Stimulated activated naive CD8-positive, alpha-beta T cell treated with anti-CD3 and anti-CD28 coated beads, Interleukin-15, Interleukin-2, amounts not matched to agents 100 ng/mL and 50 ng/mL, for 24 hours (primary cell): ENCODE data around the gene SPOCK1.

ENCODE experiments used
- H3K27ac Mint-ChIP-seq: one replicate; pipeline ENCODE4 v1.8.0; 2021; ENCODE audit warnings: mild to moderate bottlenecking, mixed read lengths
- H3K27me3 Mint-ChIP-seq: one replicate; pipeline ENCODE4 v1.8.0; 2021; ENCODE audit warnings: mixed read lengths
- H3K36me3 Mint-ChIP-seq: one replicate; pipeline ENCODE4 v1.8.0; 2021; ENCODE audit warnings: low read depth, mixed read lengths
- H3K4me1 Mint-ChIP-seq: one replicate; pipeline ENCODE4 v1.8.0; 2021; ENCODE audit warnings: low read depth, mixed read lengths
- H3K4me3 Mint-ChIP-seq: one replicate; pipeline ENCODE4 v1.8.0; 2021; ENCODE audit warnings: mild to moderate bottlenecking, mixed read lengths
- H3K9me3 Mint-ChIP-seq: one replicate; pipeline ENCODE4 v1.8.0; 2021; ENCODE audit warnings: mixed read lengths

SPOCK1 gene

GRCh38 chr5:137439645-137440044 lies 59.5 kb downstream of the SPOCK1 start:
- Mint-ChIP-seq H3K4me1 (no peaks in the 10 kb centered on the region), H3K27me3 (peaks cover 16% of the 10 kb centered on the region), H3K36me3 (no peaks in the 10 kb centered on the region), H3K27ac (no peak overlapping the region), H3K4me3 (no peak overlapping the region), H3K9me3 (no peaks in the 10 kb centered on the region)

- no peaks in the 10 kb centered on the region for H3K9me3 Mint-ChIP-seq
- no peaks in the 10 kb centered on the region for H3K4me1 Mint-ChIP-seq
- H3K4me3 Mint-ChIP-seq = no peak overlapping the region
- no peaks in the 10 kb centered on the region for H3K36me3 Mint-ChIP-seq
- H3K27ac Mint-ChIP-seq = no peak overlapping the region
- peaks cover 16% of the 10 kb centered on the region for H3K27me3 Mint-ChIP-seq
Measured at GRCh38 chr5:137438932-137439331, 60.2 kb downstream of the SPOCK1 start.

- peaks cover 10% of the 10 kb centered on the region for H3K27me3 Mint-ChIP-seq
- no peak overlapping the region for H3K27ac Mint-ChIP-seq
- no peak overlapping the region for H3K4me3 Mint-ChIP-seq
- H3K9me3 Mint-ChIP-seq = no peaks in the 10 kb centered on the region
- no peaks in the 10 kb centered on the region for H3K4me1 Mint-ChIP-seq
- H3K36me3 Mint-ChIP-seq = no peaks in the 10 kb centered on the region
Measured at GRCh38 chr5:137437774-137438173, 61.4 kb downstream of the SPOCK1 start.

- Mint-ChIP-seq H3K27me3 (peaks cover 8% of the 10 kb centered on the region), H3K4me1 (no peaks in the 10 kb centered on the region), H3K9me3 (peaks cover 3% of the 10 kb centered on the region), H3K27ac (no peak overlapping the region), H3K36me3 (no peaks in the 10 kb centered on the region), H3K4me3 (no peak overlapping the region)
Measured at GRCh38 chr5:137433539-137433938, 65.6 kb downstream of the SPOCK1 start.

GRCh38 chr5:137432376-137432775 lies 66.8 kb downstream of the SPOCK1 start:
- H3K36me3 Mint-ChIP-seq = no peaks in the 10 kb centered on the region
- no peaks in the 10 kb centered on the region for H3K4me1 Mint-ChIP-seq
- H3K9me3 Mint-ChIP-seq = peaks cover 3% of the 10 kb centered on the region
- no peak overlapping the region for H3K27ac Mint-ChIP-seq
- H3K27me3 Mint-ChIP-seq = peaks cover 8% of the 10 kb centered on the region
- H3K4me3 Mint-ChIP-seq = no peak overlapping the region

GRCh38 chr5:137431051-137431450 lies 68.1 kb downstream of the SPOCK1 start:
- H3K9me3 Mint-ChIP-seq = peaks cover 3% of the 10 kb centered on the region
- H3K4me1 Mint-ChIP-seq = no peaks in the 10 kb centered on the region
- H3K27ac Mint-ChIP-seq = no peak overlapping the region
- peaks cover 5% of the 10 kb centered on the region for H3K27me3 Mint-ChIP-seq
- no peaks in the 10 kb centered on the region for H3K36me3 Mint-ChIP-seq
- no peak overlapping the region for H3K4me3 Mint-ChIP-seq

- Mint-ChIP-seq H3K36me3 (no peaks in the 10 kb centered on the region), H3K9me3 (peaks cover 5% of the 10 kb centered on the region), H3K27me3 (peaks cover 5% of the 10 kb centered on the region), H3K27ac (no peak overlapping the region), H3K4me3 (no peak overlapping the region), H3K4me1 (no peaks in the 10 kb centered on the region)
Measured at GRCh38 chr5:137415231-137415681, 83.9 kb downstream of the SPOCK1 start.

- Mint-ChIP-seq H3K27ac (no peak overlapping the region), H3K4me1 (no peaks in the 10 kb centered on the region), H3K9me3 (peaks cover 5% of the 10 kb centered on the region), H3K27me3 (peaks cover 5% of the 10 kb centered on the region), H3K36me3 (no peaks in the 10 kb centered on the region), H3K4me3 (no peak overlapping the region)
Measured at GRCh38 chr5:137414112-137414755, 84.9 kb downstream of the SPOCK1 start.

GRCh38 chr5:137412136-137412535 lies 87.0 kb downstream of the SPOCK1 start:
- peaks cover 13% of the 10 kb centered on the region for H3K27me3 Mint-ChIP-seq
- H3K4me1 Mint-ChIP-seq = no peaks in the 10 kb centered on the region
- H3K9me3 Mint-ChIP-seq = peaks cover 5% of the 10 kb centered on the region
- H3K4me3 Mint-ChIP-seq = no peak overlapping the region
- no peak overlapping the region for H3K27ac Mint-ChIP-seq
- no peaks in the 10 kb centered on the region for H3K36me3 Mint-ChIP-seq

GRCh38 chr5:137410234-137411010 lies 88.7 kb downstream of the SPOCK1 start:
- no peaks in the 10 kb centered on the region for H3K36me3 Mint-ChIP-seq
- H3K4me1 Mint-ChIP-seq = no peaks in the 10 kb centered on the region
- H3K9me3 Mint-ChIP-seq = no peaks in the 10 kb centered on the region
- no peak overlapping the region for H3K27ac Mint-ChIP-seq
- peaks cover 13% of the 10 kb centered on the region for H3K27me3 Mint-ChIP-seq
- no peak overlapping the region for H3K4me3 Mint-ChIP-seq

- Mint-ChIP-seq H3K9me3 (no peaks in the 10 kb centered on the region), H3K36me3 (no peaks in the 10 kb centered on the region)
Measured at GRCh38 chr5:137409736-137410135, 89.4 kb downstream of the SPOCK1 start.

GRCh38 chr5:137407090-137407489 lies 92.0 kb downstream of the SPOCK1 start:
- Mint-ChIP-seq H3K36me3 (no peaks in the 10 kb centered on the region), H3K4me1 (no peaks in the 10 kb centered on the region), H3K4me3 (no peak overlapping the region), H3K9me3 (no peaks in the 10 kb centered on the region), H3K27me3 (peaks cover 17% of the 10 kb centered on the region), H3K27ac (no peak overlapping the region)

More at GRCh38 chr5:137409736-137410135, 89.4 kb downstream of the SPOCK1 start:
- H3K27me3 Mint-ChIP-seq = peaks cover 13% of the 10 kb centered on the region
- H3K4me1 Mint-ChIP-seq = no peaks in the 10 kb centered on the region
- H3K27ac Mint-ChIP-seq = no peak overlapping the region
- H3K4me3 Mint-ChIP-seq = no peak overlapping the region

- Mint-ChIP-seq H3K27ac (no peak overlapping the region), H3K4me1 (no peaks in the 10 kb centered on the region), H3K4me3 (no peak overlapping the region), H3K9me3 (no peaks in the 10 kb centered on the region), H3K27me3 (peaks cover 17% of the 10 kb centered on the region), H3K36me3 (no peaks in the 10 kb centered on the region)
Measured at GRCh38 chr5:137405393-137405792, 93.7 kb downstream of the SPOCK1 start.

- peaks cover 14% of the 10 kb centered on the region for H3K27me3 Mint-ChIP-seq
Measured at GRCh38 chr5:137403869-137404268, 95.3 kb downstream of the SPOCK1 start.

GRCh38 chr5:137402436-137403187 lies 96.5 kb downstream of the SPOCK1 start:
- H3K27me3 Mint-ChIP-seq = peaks cover 9% of the 10 kb centered on the region
- no peak overlapping the region for H3K27ac Mint-ChIP-seq
- H3K4me3 Mint-ChIP-seq = no peak overlapping the region
- no peaks in the 10 kb centered on the region for H3K4me1 Mint-ChIP-seq
- H3K36me3 Mint-ChIP-seq = no peaks in the 10 kb centered on the region
- H3K9me3 Mint-ChIP-seq = no peaks in the 10 kb centered on the region

More at GRCh38 chr5:137403869-137404268, 95.3 kb downstream of the SPOCK1 start:
- H3K4me3 Mint-ChIP-seq = no peak overlapping the region
- no peaks in the 10 kb centered on the region for H3K36me3 Mint-ChIP-seq
- no peaks in the 10 kb centered on the region for H3K9me3 Mint-ChIP-seq
- H3K4me1 Mint-ChIP-seq = no peaks in the 10 kb centered on the region
- H3K27ac Mint-ChIP-seq = no peak overlapping the region
